IMR-90 (cell line): ENCODE results near the gene ARHGEF7. TPM values are rescaled to one million over a fixed set of nuclear protein-coding genes. Genes with fewer than 3 reads are reported as not detected.

ENCODE experiments used
- ATAC-seq: fragments of 200-7000 bp; cut with Tn5 transposase; 2 replicates; pipeline ENCODE4 v1.9.1; 2020; ENCODE audit warnings: low read depth, mild to moderate bottlenecking, moderate library complexity
- BruUV-seq: library from RNA; stranded (reverse); fragments of 400-500 nt; replicated peaks from 2 replicates; lab custom pipeline; 2021; lab: Mats Ljungman, UMichigan
- CTCF ChIA-PET: fragments of 300-600 bp; formaldehyde crosslinking; extraction: SDS; loops from one replicate; lab custom pipeline; 2021; ENCODE audit warnings: antibody characterized with exemption; lab: Yijun Ruan, JAX
- POLR2A ChIA-PET: fragments of 300-600 bp; sonication (Branson Sonifier 250); formaldehyde crosslinking; loops from one replicate; lab custom pipeline; 2022; ENCODE audit warnings: antibody characterized with exemption; ENCODE audit not compliant: unreplicated experiment; lab: Charles Lee
- DNase-seq: peaks from one replicate; pipeline ENCODE4 v3.0.0; 2013
- H2AFZ ChIP-seq: replicated peaks from 2 replicates; pipeline ENCODE3; 2013; ENCODE audit warnings: low read length, mild to moderate bottlenecking; ENCODE audit not compliant: poor library complexity
- H2AK5ac ChIP-seq: 2 replicates; pipeline ENCODE4 v1.6.1; 2013; ENCODE audit warnings: low read depth, low read length, inconsistent platforms
- H2AK9ac ChIP-seq: replicated peaks from 2 replicates; pipeline ENCODE3; 2013; ENCODE audit warnings: mild to moderate bottlenecking, low read depth, low read length, moderate library complexity; ENCODE audit not compliant: poor library complexity
- H2BK120ac ChIP-seq: 2 replicates; pipeline ENCODE4 v1.6.1; 2013; ENCODE audit warnings: low read depth, low read length, inconsistent platforms
- H2BK15ac ChIP-seq: 3 replicates; pipeline ENCODE4 v1.6.1; 2013; ENCODE audit warnings: low read depth, low read length, inconsistent platforms
- H2BK20ac ChIP-seq: 2 replicates; pipeline ENCODE4 v1.6.1; 2013; ENCODE audit warnings: low read depth, mild to moderate bottlenecking, inconsistent platforms, low read length, moderate library complexity
- H2BK5ac ChIP-seq: 2 replicates; pipeline ENCODE4 v1.6.1; 2013; ENCODE audit warnings: mild to moderate bottlenecking, low read depth, low read length, inconsistent platforms; ENCODE audit not compliant: poor library complexity, severe bottlenecking
- H3K14ac ChIP-seq: replicated peaks from 2 replicates; pipeline ENCODE4 v1.6.1; 2013; ENCODE audit warnings: low read depth, low read length, inconsistent platforms
- H3K18ac ChIP-seq: 2 replicates; pipeline ENCODE4 v1.6.1; 2013; ENCODE audit warnings: low read depth, low read length, control low read depth
- H3K23ac ChIP-seq: 2 replicates; pipeline ENCODE4 v1.6.1; 2013; ENCODE audit warnings: low read depth, low read length, inconsistent platforms
- H3K27ac ChIP-seq: 2 replicates; pipeline ENCODE4 v1.5.1; 2013; ENCODE audit warnings: mild to moderate bottlenecking, control low read depth, low read length; ENCODE audit not compliant: insufficient read depth
- H3K27me3 ChIP-seq: 2 replicates; pipeline ENCODE4 v1.6.1; 2013; ENCODE audit warnings: low read length; ENCODE audit not compliant: control insufficient read depth, insufficient read depth
- H3K36me3 ChIP-seq: 2 replicates; pipeline ENCODE4 v1.6.1; 2013; ENCODE audit warnings: low read length, mixed read lengths; ENCODE audit not compliant: control insufficient read depth, insufficient read depth
- H3K4ac ChIP-seq: 2 replicates; pipeline ENCODE4 v1.6.1; 2013; ENCODE audit warnings: low read depth, low read length, inconsistent platforms
- H3K4me1 ChIP-seq: 2 replicates; pipeline ENCODE4 v1.6.1; 2013; ENCODE audit warnings: low read length, mixed read lengths; ENCODE audit not compliant: control insufficient read depth, insufficient read depth
- H3K4me2 ChIP-seq: 2 replicates; pipeline ENCODE4 v1.6.1; 2013; ENCODE audit warnings: low read depth, mild to moderate bottlenecking, control low read depth, low read length, moderate library complexity
- H3K4me3 ChIP-seq: 2 replicates; pipeline ENCODE4 v1.5.1; 2013; ENCODE audit warnings: low read depth, mild to moderate bottlenecking, control low read depth, low read length, moderate library complexity; ENCODE audit not compliant: insufficient read depth
- H3K56ac ChIP-seq: 2 replicates; pipeline ENCODE4 v1.6.1; 2013; ENCODE audit warnings: low read length, inconsistent platforms; ENCODE audit not compliant: insufficient read depth; ENCODE audit errors: extremely low read depth
- H3K79me1 ChIP-seq, 2 experiments: 2 replicates each; pipeline ENCODE4 v1.6.1; 2013; ENCODE audit warnings: low read length in 2 of 2, inconsistent platforms in 1 of 2, low read depth in 1 of 2
- H3K9ac ChIP-seq: 2 replicates; pipeline ENCODE4 v1.6.1; 2013; ENCODE audit warnings: low read depth, low read length, control low read depth
- H3K9me1 ChIP-seq: 2 replicates; pipeline ENCODE4 v1.6.1; 2013; ENCODE audit warnings: low read length, inconsistent platforms; ENCODE audit not compliant: insufficient read depth
- H3K9me3 ChIP-seq: 2 replicates; pipeline ENCODE4 v1.6.1; 2013; ENCODE audit warnings: low read length; ENCODE audit not compliant: control insufficient read depth, insufficient read depth
- H4K20me1 ChIP-seq: 2 replicates; pipeline ENCODE4 v1.6.1; 2013; ENCODE audit warnings: low read length, inconsistent platforms; ENCODE audit not compliant: insufficient read depth
- H4K5ac ChIP-seq: 2 replicates; pipeline ENCODE4 v1.6.1; 2013; ENCODE audit warnings: mild to moderate bottlenecking, low read depth, low read length, control low read depth
- H4K8ac ChIP-seq, 2 experiments: 2 replicates each; pipeline ENCODE4 v1.6.1; 2013; ENCODE audit warnings: low read depth in 2 of 2, low read length in 2 of 2, control low read depth in 1 of 2, inconsistent platforms in 1 of 2
- H4K91ac ChIP-seq: 2 replicates; pipeline ENCODE4 v1.6.1; 2013; ENCODE audit warnings: low read depth, low read length, inconsistent platforms; ENCODE audit not compliant: insufficient read depth
- BHLHE40 ChIP-seq: fragments of 150-350 bp; IDR thresholded peaks from 2 replicates; pipeline ENCODE4 v1.6.1; 2016; ENCODE audit warnings: mild to moderate bottlenecking, low read depth, low read length
- CEBPB ChIP-seq: IDR thresholded peaks from 2 replicates; pipeline ENCODE4 v1.6.1; 2012; ENCODE audit warnings: low read depth, low read length, improper control_type of control experiment
- CHD1 ChIP-seq: IDR thresholded peaks from 2 replicates; pipeline ENCODE4 v1.6.1; 2012; ENCODE audit warnings: low read depth, low read length, improper control_type of control experiment
- CTCF ChIP-seq: conservative IDR thresholded peaks from 2 replicates; pipeline ENCODE4 v1.5.1; 2012; ENCODE audit warnings: mild to moderate bottlenecking, low read depth, low read length, improper control_type of control experiment
- FOS ChIP-seq: fragments of 150-350 bp; IDR thresholded peaks from 2 replicates; pipeline ENCODE4 v1.6.1; 2016; ENCODE audit warnings: low read depth, low read length
- MAFK ChIP-seq: IDR thresholded peaks from 2 replicates; pipeline ENCODE4 v1.6.1; 2012; ENCODE audit warnings: low read depth, low read length, improper control_type of control experiment
- MAZ ChIP-seq: IDR thresholded peaks from 2 replicates; pipeline ENCODE4 v1.6.1; 2012; ENCODE audit warnings: low read depth, mild to moderate bottlenecking, low read length, improper control_type of control experiment, moderate library complexity, borderline replicate concordance
- MXI1 ChIP-seq: IDR thresholded peaks from 2 replicates; pipeline ENCODE4 v1.6.1; 2012; ENCODE audit warnings: low read depth, mild to moderate bottlenecking, low read length, moderate library complexity, borderline replicate concordance
- NFE2L2 ChIP-seq: fragments of 150-350 bp; IDR thresholded peaks from 2 replicates; pipeline ENCODE4 v1.6.1; 2016; ENCODE audit warnings: low read depth, mild to moderate bottlenecking, low read length
- POLR2A ChIP-seq: IDR thresholded peaks from 2 replicates; pipeline ENCODE4 v1.6.1; 2012; ENCODE audit warnings: mild to moderate bottlenecking, low read depth, low read length
- RAD21 ChIP-seq: IDR thresholded peaks from 2 replicates; pipeline ENCODE4 v1.6.1; 2012; ENCODE audit warnings: low read length, improper control_type of control experiment
- RCOR1 ChIP-seq: IDR thresholded peaks from 2 replicates; pipeline ENCODE4 v1.6.1; 2012; ENCODE audit warnings: mild to moderate bottlenecking, low read length, improper control_type of control experiment; ENCODE audit not compliant: insufficient replicate concordance
- RFX5 ChIP-seq: IDR thresholded peaks from 2 replicates; pipeline ENCODE4 v1.8.0; 2012; ENCODE audit warnings: low read depth, mild to moderate bottlenecking, low read length, moderate library complexity
- SMC3 ChIP-seq: fragments of 150-350 bp; IDR thresholded peaks from 2 replicates; pipeline ENCODE4 v1.6.1; 2016; ENCODE audit warnings: low read depth, mild to moderate bottlenecking, antibody characterized with exemption, low read length, moderate library complexity
- USF2 ChIP-seq: fragments of 150-350 bp; IDR thresholded peaks from 2 replicates; pipeline ENCODE4 v1.6.1; 2017; ENCODE audit warnings: mild to moderate bottlenecking, antibody characterized with exemption, low read length, low read depth
- WGBS, 2 experiments: methylation state at CpG; one replicate each; pipeline versions ENCODE4 v1.1.5 to v1.1.7; 2013; ENCODE audit warnings: missing lambda C conversion rate in 2 of 2; ENCODE audit not compliant: insufficient read length in 1 of 2; ENCODE audit errors: extremely low coverage in 2 of 2; 5-methylcytosine and 5-hydroxymethylcytosine counted together
- dilution Hi-C: fragments of 300-500 bp; cut with HindIII; formaldehyde crosslinking; loops from one replicate; pipeline ENCODE4 v1.14.3; 2018; ENCODE audit warnings: low sequenced_read_pairs; ENCODE audit not compliant: unreplicated experiment
- in situ Hi-C: fragments of 300-500 bp; cut with MboI; formaldehyde crosslinking; loops from 3 replicates; pipeline ENCODE4 v1.14.3; 2019; ENCODE audit warnings: low sequenced_read_pairs, inconsistent platforms, mixed read lengths
- intact Hi-C: fragments of 100-400 bp; cut with micrococcal nuclease; formaldehyde crosslinking; loops from 2 replicates; pipeline ENCODE4 v1.10.0; 2022
- polyA plus RNA-seq, 3 experiments: library from polyadenylated mRNA; depleted of rRNA; stranded (reverse); fragments of >200 nt; gene quantifications; 2 replicates each; pipeline ENCODE4 v1.2.3, GENCODE V29; 2012; ENCODE audit warnings: low replicate concordance in 1 of 3
- total RNA-seq: library from RNA; depleted of rRNA; stranded (reverse); fragments of >200 nt; gene quantifications from 2 replicates; pipeline ENCODE4 v1.2.3, GENCODE V29; 2012
- TF ChIP-seq, protein P1 (sequence below): fragments of 150-350 bp; IDR thresholded peaks from 2 replicates; pipeline ENCODE4 v1.6.1; 2016; ENCODE audit warnings: low read depth, mild to moderate bottlenecking, low read length, moderate library complexity, borderline replicate concordance

Gene ARHGEF7
- total and polyA plus RNA-seq, 2 of the 4 experiments (the other 2 are of a cell fraction), result 32.9 to 59.0 TPM

DNA sequence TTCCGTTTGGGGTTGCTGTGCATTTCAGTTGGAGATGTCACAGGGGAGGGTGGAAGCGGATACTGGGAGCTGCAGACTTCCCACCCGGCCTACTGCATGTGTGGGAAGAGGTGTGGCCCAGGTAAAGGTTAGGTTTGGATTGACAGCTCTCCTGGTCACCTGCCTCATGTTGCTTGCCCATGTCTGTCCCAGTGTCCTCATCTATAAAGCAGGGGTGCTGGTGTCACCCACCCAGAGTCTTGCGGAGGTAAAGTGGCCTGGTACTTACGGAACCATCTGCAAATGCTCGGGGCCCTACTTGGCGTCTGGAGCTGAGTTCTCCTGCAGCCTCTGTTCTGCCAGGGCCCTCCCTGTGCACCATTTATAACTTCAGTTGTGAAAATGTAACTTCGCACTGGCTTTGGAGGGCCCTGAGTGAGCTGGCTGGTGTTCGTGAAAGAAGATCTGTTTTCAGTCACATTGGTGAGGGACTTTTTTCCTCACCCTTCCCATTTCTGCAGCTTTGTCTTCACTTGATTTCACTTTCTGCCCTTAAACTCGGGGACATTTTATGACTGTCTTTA is 140.2 kb downstream of the ARHGEF7 start:
- WGBS, 2 experiments, result 95% methylated on average over 2 of the region's 10 CpGs; no CpG with 5 or more reads in 1 of the 2 experiments
- no peak overlapping the region for H2BK120ac ChIP-seq
- H2AK9ac ChIP-seq, result no peak overlapping the region
- peaks cover 11% of the 10 kb centered on the region for H3K4me1 ChIP-seq
- ATAC-seq, result no peak
- no peak overlapping the region for H2BK15ac ChIP-seq
- H2BK20ac ChIP-seq, result no peak overlapping the region
- no TSS peak for BruUV-seq
- H4K8ac ChIP-seq, result no peak overlapping the region
- H3K36me3 ChIP-seq, result peaks cover 32% of the 10 kb centered on the region
- H3K9me3 ChIP-seq, result no peaks in the 10 kb centered on the region
- no peak overlapping the region for H3K4me3 ChIP-seq
- in situ Hi-C loops (no loop called here), intact Hi-C loops (no loop called here), dilution Hi-C loops (no loop called here)
- H2BK5ac ChIP-seq, result no peak overlapping the region
- no peak overlapping the region for H4K5ac ChIP-seq
- no peak overlapping the region for H3K27ac ChIP-seq
- peaks cover 18% of the 10 kb centered on the region; the same call in 1 of the 2 replicates for H3K9me1 ChIP-seq
- POLR2A ChIA-PET, result no interaction called here
- no peak overlapping the region for H3K14ac ChIP-seq
- no peak overlapping the region for H2AK5ac ChIP-seq
- DNase-seq, result no peak
- no peak overlapping the region for H3K23ac ChIP-seq
- H4K20me1 ChIP-seq, result peaks cover 5% of the 10 kb centered on the region; the same call in 1 of the 2 replicates
- H2AFZ ChIP-seq, result no peak overlapping the region
- CTCF ChIA-PET, result interaction anchor here (0.8 kb wide), 1 partner anchor 1346 kb away, joined by 3 read pairs; no protein-coding TSS in a partner anchor
- no peak overlapping the region for H3K56ac ChIP-seq
- TF ChIP-seq CTCF (no peak), FOS (no peak), USF2 (no peak), RFX5 (no peak), MXI1 (no peak), SMC3 (no peak), MAZ (no peak), BHLHE40 (no peak), POLR2A (no peak), RAD21 (no peak), MAFK (no peak), CHD1 (no peak), RCOR1 (no peak), NFE2L2 (no peak), CEBPB (no peak)
- TF ChIP-seq, protein P1, sequence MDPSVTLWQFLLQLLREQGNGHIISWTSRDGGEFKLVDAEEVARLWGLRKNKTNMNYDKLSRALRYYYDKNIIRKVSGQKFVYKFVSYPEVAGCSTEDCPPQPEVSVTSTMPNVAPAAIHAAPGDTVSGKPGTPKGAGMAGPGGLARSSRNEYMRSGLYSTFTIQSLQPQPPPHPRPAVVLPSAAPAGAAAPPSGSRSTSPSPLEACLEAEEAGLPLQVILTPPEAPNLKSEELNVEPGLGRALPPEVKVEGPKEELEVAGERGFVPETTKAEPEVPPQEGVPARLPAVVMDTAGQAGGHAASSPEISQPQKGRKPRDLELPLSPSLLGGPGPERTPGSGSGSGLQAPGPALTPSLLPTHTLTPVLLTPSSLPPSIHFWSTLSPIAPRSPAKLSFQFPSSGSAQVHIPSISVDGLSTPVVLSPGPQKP, result no peak
- no peak overlapping the region for H3K9ac ChIP-seq
- H3K27me3 ChIP-seq, result no peaks in the 10 kb centered on the region
- no peak overlapping the region for H4K91ac ChIP-seq
- no peak overlapping the region for H3K4me2 ChIP-seq
- no peak overlapping the region for H3K4ac ChIP-seq
- peaks cover 42 to 60% of the 10 kb centered on the region in 2 experiments for H3K79me1 ChIP-seq
- H3K18ac ChIP-seq, result no peak overlapping the region
